HS-27A (cell line): Measurements from ENCODE around the gene NPAP1.
"Not testable (repeated sequence)": the region's sequence is repeated elsewhere in the genome, so short reads cannot be mapped to it uniquely, and the experiment has no call there.

Experiments
- DNase-seq: peaks from one replicate; pipeline ENCODE4 v3.0.0-alpha.2; 2012; ENCODE audit warnings: low read depth, missing footprints

Gene NPAP1

GRCh38 chr15:24675332-24676144 lies at the start of gene NPAP1:
Gene NPAP1, plus strand, starts transcription at chr15:24675775. Its CDS starts 93 bp downstream, at chr15:24675868.
- no peak for DNase-seq

GRCh38 chr15:24627443-24627842 lies 48.1 kb upstream of the NPAP1 start:
- DNase-seq = no peak

- no peak for DNase-seq
These were observed 42.5 kb upstream of the NPAP1 start for GRCh38 chr15:24633082-24633481.

GRCh38 chr15:24639412-24639811 lies 36.2 kb upstream of the NPAP1 start:
- not testable (repeated sequence) for DNase-seq

- DNase-seq = no peak
These were observed 29.9 kb upstream of the NPAP1 start for GRCh38 chr15:24645627-24646026.

- DNase-seq = no peak
These were observed 16.0 kb upstream of the NPAP1 start for GRCh38 chr15:24659622-24660021.

GRCh38 chr15:24662991-24663390 lies 12.6 kb upstream of the NPAP1 start:
- DNase-seq = no peak

- no peak for DNase-seq
These were observed 856 bp downstream of the NPAP1 start for GRCh38 chr15:24676431-24676830.

GRCh38 chr15:24678485-24678884 lies 2.9 kb downstream of the NPAP1 start:
- DNase-seq = no peak

- no peak for DNase-seq
These were observed 6.4 kb downstream of the NPAP1 start for GRCh38 chr15:24682002-24682401.

GRCh38 chr15:24682905-24683304 lies 7.3 kb downstream of the NPAP1 start:
- DNase-seq = not testable (repeated sequence)

- no peak for DNase-seq
These were observed 8.2 kb downstream of the NPAP1 start for GRCh38 chr15:24683736-24684135.

- no peak for DNase-seq
These were observed 8.7 kb downstream of the NPAP1 start for GRCh38 chr15:24684313-24684712.

GRCh38 chr15:24696201-24696600 lies 20.6 kb downstream of the NPAP1 start:
- DNase-seq = no peak

- DNase-seq = no peak
These were observed 21.3 kb downstream of the NPAP1 start for GRCh38 chr15:24696842-24697241.

- DNase-seq = no peak
These were observed 42.9 kb downstream of the NPAP1 start for GRCh38 chr15:24718289-24719082.

GRCh38 chr15:24729760-24730159 lies 54.2 kb downstream of the NPAP1 start:
- DNase-seq = no peak
